DND-41 (cell line): ENCODE results near the gene ABCG2.

Experiments
- CTCF ChIP-seq: IDR thresholded peaks from 2 replicates; pipeline ENCODE4 v1.5.1; 2012; ENCODE audit warnings: borderline replicate concordance, low read length, moderate library complexity, mild to moderate bottlenecking; ENCODE audit not compliant: poor library complexity, severe bottlenecking; ENCODE audit errors: extremely low read depth
- EZH2 ChIP-seq: IDR thresholded peaks from 3 replicates; pipeline ENCODE4 v1.6.1; 2012; ENCODE audit warnings: borderline replicate concordance, low read depth, mild to moderate bottlenecking, moderate library complexity, low read length, inconsistent platforms; ENCODE audit not compliant: severe bottlenecking

DNA sequence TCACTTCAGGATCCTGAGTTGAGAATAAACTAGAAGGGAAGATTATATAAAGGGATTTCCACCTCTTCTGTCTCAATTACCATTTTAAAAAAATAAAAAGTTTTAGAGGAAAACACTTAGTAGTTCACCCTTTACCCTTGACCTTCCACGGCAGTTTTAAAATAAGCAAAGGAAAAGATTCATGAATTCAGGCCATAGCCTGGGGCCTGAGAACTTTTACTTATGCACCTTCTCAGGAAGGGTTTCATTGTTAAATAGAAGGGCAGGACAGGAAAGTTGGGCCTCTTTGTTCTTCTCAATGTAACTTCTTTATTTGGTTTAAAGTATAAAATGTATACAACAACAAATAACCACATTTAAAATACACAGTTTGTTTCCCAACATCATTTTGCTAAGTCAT lies 96.1 kb downstream of the ABCG2 start:
- TF ChIP-seq CTCF (no peak), EZH2 (no peak)
